NCI-H774 (cell line): Measurements from ENCODE around the gene YRDC.

ENCODE experiments used
- DNase-seq: peaks from one replicate; lab custom pipeline; 2025; lab: John Stamatoyannopoulos, UW

The YRDC gene

DNA sequence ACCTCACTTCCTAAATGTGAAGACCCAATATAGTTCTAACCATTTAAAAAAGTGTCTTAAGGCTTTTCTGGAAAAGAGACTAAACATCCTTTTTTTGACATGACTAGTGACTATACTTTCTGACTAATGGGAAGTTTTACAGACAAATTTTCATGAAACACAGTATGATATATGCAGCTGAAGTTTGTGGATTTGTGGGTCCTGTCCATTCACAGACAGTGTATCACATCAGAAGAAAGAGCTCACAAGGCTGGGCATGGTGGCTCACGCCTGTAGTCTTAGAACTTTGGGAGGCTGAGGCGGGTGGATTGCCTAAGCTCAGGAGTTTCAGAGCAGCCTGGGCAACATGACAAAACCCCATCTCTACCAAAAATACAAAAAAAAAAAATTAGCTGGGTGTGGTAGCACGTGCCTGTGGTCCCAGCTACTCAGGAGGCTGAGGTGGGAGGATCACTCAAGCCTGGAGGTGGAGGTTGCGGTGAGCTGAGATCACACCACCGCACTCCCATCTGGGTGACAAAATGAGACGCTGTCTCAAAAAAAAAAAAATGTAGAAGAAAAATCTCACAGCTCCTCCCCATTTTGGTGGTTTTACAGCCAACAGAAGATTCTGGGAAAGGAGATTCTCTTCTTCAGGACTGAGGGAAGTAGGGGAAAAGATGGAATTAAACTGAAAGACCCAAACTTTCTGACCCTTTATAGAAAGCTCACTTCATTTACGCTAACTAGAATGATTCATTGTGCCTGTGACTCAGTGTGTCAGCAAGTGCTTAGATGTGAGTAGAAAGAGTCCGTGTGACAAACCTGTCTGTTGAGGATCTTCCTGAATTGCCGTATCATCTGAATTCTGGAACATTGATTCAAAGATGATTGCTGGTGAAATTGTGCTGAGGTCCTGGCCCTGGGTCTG is 15.2 kb upstream of the YRDC start:
- no peak for DNase-seq

DNA sequence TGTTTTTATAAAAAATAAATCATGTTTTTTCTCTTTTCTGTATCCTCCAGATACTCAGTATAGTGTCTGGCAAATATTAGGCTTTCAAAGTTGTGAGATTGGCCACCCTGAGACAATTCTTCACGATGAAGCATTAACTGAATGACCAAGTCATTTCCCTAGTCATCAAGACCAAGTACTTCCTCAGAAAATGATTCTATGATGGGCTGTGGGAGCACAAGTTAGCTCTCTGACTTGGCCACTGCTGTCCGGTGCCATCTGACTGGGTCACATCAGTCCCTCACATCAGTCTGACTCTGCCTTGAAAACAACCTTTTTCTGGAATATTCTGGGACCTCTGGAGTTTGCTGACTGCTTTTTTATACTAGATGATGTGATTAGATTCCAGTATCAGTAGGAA is 13.5 kb upstream of the YRDC start:
- no peak for DNase-seq

GRCh38 chr1:37817481-37817880 is 9.5 kb upstream of the YRDC start:
- peak; percentile 6 for DNase-seq

DNA sequence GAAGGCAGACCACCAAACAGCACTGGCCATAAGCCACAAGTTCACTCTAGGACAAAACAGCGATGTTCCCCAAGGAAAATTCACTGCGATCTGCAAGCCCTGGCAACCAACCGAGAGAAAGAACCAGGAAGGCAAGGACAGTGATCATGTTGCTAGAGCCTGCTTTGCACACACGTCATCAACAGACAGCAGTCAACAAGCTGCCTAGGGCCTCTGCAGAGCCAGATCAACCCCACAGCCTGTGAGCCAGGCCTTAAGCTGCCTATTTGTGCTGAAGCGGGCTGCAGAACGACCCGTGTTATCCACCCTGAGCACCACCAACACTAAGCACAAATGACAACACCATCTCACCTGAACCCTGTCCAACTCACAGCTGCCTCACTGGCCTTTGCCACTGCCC is 6.2 kb upstream of the YRDC start:
- no peak for DNase-seq

GRCh38 chr1:37813529-37814145 is 5.6 kb upstream of the YRDC start:
- no peak for DNase-seq

GRCh38 chr1:37811027-37811655 is 3.1 kb upstream of the YRDC start:
- DNase-seq = peak; percentile 86

DNA sequence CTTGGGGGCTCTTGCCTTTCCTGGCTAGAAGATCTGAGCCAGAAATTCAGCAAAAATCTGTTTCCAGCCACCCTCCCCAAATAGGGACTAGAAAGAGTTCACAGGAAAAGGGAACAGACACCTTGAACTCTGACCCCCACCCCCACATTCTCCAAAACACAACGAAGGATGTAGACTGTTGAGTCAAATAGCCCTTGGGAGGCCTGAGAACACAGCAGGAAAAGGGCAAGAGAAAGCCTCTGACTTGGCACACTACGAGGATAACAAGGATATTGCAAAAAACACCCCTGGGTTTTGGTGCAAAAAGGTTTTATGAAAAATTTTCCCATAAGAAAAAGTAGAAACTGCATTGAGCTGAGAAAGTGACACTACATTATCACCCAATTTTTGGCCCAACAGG is 1.9 kb upstream of the YRDC start:
- no peak for DNase-seq

GRCh38 chr1:37808369-37809319 is 636 bp upstream of the YRDC start:
- peak; percentile 93 for DNase-seq

GRCh38 chr1:37807220-37807554 is 821 bp downstream of the YRDC start:
- no peak for DNase-seq

- DNase-seq = no peak
Measured at GRCh38 chr1:37802439-37802838, 5.6 kb downstream of the YRDC start.

- DNase-seq = no peak
Measured at GRCh38 chr1:37797750-37798345, 10.2 kb downstream of the YRDC start.

GRCh38 chr1:37795340-37796125 is 12.5 kb downstream of the YRDC start:
- no peak for DNase-seq

DNA sequence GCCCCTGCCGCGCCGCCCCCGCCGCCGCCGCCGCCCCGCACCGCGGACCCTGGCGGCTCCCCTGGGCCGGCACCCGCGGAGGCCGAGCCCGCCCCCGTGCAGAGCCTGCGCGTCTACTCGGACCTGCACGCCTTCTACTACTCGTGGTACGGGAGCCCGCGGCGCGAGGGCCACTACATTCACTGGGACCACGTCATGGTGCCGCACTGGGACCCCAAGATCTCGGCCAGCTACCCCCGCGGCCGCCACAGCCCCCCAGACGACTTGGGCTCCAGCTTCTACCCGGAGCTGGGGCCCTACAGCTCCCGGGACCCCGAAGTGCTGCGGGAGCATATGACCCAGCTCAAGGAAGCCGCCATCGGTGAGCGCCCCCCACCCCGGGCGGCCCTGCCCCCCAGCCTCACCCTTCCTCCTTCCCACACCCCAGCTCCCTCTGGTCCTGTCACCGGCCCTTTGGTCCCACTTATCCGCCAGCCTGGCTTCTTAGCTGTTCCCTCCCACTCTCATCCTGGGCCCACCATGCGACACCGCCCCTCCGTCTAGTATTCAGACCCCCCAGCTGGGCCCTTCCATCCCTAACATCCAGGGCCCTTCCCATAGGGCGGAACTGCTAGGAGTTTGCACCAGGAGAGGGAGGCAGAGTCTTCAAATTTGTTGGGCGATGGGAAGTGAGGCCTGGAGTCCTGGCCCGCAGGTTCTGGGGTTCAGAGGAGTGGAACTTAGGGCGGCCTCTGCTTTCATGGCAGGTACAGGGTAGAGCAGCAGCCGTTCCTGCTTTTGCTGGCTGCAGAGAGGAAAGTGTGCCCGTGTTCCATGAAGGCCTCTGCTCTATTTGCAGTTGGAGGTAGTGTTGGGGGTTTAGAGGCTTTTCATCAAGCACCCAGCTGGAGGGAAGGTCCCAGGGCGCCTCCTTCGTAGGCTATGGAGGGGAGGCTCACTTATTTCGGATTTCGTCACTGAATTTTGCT is 13.4 kb downstream of the YRDC start:
- DNase-seq = peak; percentile 48

GRCh38 chr1:37793773-37794371 is 14.1 kb downstream of the YRDC start, which contains the start of gene MANEAL:
MANEAL (plus strand) TSS chr1:37793847; CDS start chr1:37794183, 336 bp downstream.
- DNase-seq = peak; percentile 85

- no peak for DNase-seq
Measured at GRCh38 chr1:37792943-37793686, 14.9 kb downstream of the YRDC start.

DNA sequence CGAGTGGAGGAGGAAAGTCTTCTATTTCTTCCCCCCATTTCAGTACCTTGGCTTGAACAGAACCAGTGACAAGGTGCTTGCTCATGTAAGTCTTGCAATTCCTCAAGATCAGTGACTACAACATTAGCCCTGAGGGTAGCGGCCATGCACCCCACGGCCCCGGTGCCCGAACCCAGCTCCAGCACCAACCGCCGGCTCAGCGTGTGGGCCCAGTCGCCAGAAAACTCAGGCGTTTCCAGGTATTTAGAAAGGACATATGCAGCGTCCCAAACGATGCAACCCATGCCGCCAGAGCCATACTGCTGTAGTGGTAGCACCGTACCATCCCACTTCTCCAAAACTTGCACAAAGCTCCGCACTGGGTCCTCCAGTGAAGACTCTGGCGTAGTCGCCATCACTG is 25.5 kb downstream of the YRDC start:
- no peak for DNase-seq

GRCh38 chr1:37778654-37779053 is 29.4 kb downstream of the YRDC start:
- no peak for DNase-seq

- DNase-seq = no peak
Measured at GRCh38 chr1:37776946-37777516, 31.0 kb downstream of the YRDC start.
